Inferior parietal cortex (tissue), 1 donor: ENCODE results near the gene NRG3.

ENCODE experiments used
- DNase-seq: peaks from one replicate; pipeline ENCODE4 v3.0.0-alpha.2; 2016; ENCODE audit errors: extremely low spot score

Gene NRG3

DNA sequence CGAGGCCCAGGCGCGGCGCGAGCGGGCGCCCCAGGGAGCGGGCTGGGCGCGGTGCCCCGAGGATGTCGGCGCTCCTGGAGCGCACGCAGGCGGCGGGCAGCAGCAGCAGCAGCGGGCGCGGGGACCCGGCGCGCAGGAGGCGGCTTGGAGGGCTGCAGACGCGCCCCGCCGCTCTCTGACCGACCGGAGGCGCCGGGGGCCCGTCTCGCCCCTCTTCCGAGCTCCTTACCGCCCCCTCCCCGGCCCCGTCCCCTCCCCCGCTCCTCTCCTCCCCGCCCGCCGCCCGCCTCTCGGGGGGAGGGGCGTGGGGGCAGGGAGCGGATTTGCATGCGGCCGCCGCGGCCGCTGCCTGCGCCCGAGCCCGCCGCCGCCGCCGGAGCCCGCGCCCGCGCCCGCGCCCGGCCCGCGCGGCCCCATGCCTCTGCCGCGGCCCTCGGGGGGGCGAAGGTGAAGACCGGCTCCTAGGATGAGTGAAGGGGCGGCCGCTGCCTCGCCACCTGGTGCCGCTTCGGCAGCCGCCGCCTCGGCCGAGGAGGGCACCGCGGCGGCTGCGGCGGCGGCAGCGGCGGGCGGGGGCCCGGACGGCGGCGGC, at the start of gene NRG3:
TSS of gene NRG3 (plus strand) at position 320 of the 592 bp plus-strand sequence.
- DNase-seq: no peak

- no peak for DNase-seq
Observed at GRCh38 chr10:81828251-81828650, 46.7 kb upstream of the NRG3 start.

DNA sequence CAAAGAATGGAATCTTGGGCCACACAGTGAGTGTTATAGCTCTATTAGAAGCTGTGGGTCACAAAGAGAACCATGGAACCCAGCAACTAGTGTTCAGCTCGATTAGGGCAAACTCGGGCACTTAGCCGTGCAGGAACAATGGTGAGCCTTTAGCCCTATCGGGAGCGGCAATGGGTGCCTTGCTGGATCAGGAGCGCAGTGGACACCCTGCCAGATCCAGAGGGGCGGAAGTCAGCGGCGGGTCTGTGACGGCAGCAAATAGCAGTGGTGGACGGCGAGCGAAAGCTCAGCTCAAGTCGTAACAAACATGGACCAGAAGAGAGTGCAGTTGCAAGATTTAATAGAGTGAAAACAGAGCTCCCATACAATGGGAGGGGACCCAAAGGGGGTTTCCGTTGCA, 43.9 kb upstream of the NRG3 start:
- no peak for DNase-seq

- no peak for DNase-seq
Observed at GRCh38 chr10:81838950-81839349, 36.0 kb upstream of the NRG3 start.

DNA sequence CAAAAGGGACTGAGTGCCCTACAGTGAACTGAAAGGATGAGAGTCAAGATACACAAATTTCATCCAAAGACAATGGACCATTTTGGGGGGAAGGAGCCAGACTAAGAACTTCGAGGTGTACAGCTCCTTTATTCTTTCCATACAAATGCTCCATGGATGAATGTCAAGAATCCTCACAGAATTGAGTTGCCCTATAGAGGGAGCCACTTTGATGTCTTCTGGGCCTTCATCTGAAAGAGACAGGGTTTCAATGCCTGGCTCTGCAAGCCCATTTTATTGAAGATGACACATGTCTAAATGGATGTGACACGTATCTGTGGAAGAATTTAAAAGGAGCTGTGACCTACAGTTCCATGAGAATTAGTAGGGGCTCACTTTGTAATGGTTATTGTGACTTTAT, 32.0 kb upstream of the NRG3 start:
- no peak for DNase-seq

GRCh38 chr10:81847675-81848074, 27.3 kb upstream of the NRG3 start:
- no peak for DNase-seq

- no peak for DNase-seq
Observed at GRCh38 chr10:81848514-81848913, 26.5 kb upstream of the NRG3 start.

- DNase-seq: no peak
Observed at GRCh38 chr10:81848931-81849330, 26.1 kb upstream of the NRG3 start.

GRCh38 chr10:81862596-81862995, 12.4 kb upstream of the NRG3 start:
- DNase-seq: no peak

- DNase-seq: no peak
Observed at GRCh38 chr10:81863771-81864170, 11.2 kb upstream of the NRG3 start.

- DNase-seq: no peak
Observed at GRCh38 chr10:81865581-81865980, 9.4 kb upstream of the NRG3 start.

GRCh38 chr10:81866753-81867152, 8.2 kb upstream of the NRG3 start:
- no peak for DNase-seq

- no peak for DNase-seq
Observed at GRCh38 chr10:81870472-81870871, 4.5 kb upstream of the NRG3 start.

GRCh38 chr10:81871558-81871957, 3.4 kb upstream of the NRG3 start:
- no peak for DNase-seq

GRCh38 chr10:81872206-81872862, 2.7 kb upstream of the NRG3 start:
- peak; percentile 25 for DNase-seq

GRCh38 chr10:81873231-81873931, 1.6 kb upstream of the NRG3 start:
- no peak for DNase-seq

DNA sequence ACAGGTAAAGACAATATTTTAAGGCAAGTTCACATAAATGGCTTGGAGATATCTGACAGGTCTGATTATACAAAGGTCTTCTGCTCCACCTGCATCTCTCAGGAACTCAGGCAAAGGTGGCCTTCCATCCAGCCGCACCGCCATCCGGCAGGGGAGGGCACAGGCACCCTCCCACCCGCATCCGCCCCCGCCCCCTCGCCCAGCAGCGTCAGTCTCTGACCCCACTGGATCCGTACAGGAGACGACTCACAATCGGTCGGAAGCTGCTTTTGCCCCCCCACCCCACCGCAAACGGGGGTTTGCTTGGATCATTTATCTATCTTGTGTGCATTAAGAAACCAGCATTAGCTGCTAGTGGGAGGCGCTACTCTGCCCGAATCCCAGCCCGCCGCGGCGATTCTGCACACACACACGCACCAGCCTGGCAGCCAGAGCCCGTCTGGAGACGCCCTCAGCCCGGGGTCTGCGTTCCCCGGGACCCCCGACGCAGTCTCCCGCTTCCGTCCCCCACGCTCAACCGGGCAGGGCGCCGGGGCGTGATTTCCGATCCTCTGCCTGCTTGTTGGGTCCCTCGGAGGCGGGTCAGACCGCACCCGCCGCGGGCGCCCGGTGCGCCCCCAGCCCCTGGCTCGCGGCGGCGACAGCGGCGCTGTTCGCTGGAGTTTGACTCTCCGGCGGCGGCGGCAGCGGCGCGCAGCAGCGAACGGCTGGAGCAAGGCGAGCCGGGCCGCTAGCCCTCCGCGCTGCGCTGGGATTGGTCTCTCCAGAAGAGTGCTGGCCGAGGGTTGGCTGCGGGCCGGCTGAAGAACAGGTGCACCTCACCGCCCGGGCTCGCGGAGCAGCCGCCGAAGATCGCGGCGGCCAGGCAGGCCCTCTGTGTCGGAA, 820 bp upstream of the NRG3 start:
- peak; percentile 20 for DNase-seq

DNA sequence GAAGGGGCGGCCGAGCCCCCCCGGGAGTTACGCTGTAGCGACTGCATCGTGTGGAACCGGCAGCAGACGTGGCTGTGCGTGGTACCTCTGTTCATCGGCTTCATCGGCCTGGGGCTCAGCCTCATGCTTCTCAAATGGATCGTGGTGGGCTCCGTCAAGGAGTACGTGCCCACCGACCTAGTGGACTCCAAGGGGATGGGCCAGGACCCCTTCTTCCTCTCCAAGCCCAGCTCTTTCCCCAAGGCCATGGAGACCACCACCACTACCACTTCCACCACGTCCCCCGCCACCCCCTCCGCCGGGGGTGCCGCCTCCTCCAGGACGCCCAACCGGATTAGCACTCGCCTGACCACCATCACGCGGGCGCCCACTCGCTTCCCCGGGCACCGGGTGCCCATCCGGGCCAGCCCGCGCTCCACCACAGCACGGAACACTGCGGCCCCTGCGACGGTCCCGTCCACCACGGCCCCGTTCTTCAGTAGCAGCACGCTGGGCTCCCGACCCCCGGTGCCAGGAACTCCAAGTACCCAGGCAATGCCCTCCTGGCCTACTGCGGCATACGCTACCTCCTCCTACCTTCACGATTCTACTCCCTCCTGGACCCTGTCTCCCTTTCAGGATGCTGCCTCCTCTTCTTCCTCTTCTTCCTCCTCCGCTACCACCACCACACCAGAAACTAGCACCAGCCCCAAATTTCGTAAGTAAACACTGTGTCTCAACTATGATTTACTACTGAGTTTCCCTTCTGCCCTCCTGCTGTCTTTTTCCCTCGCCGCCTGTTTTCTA, 666 bp downstream of the NRG3 start:
- DNase-seq: no peak

GRCh38 chr10:81876253-81877077, 1.5 kb downstream of the NRG3 start:
- peak; percentile 33 for DNase-seq

GRCh38 chr10:81877596-81877995, 2.6 kb downstream of the NRG3 start:
- DNase-seq: peak; percentile 36
